Mucosa of descending colon (tissue), 3 donors: Measurements from ENCODE around the gene EFNB1. TPM values are rescaled to one million over a fixed set of nuclear protein-coding genes. Genes with fewer than 3 reads are reported as not detected.

Experiments
- ATAC-seq: fragments of 200-7000 bp; cut with Tn5 transposase; one replicate; pipeline ENCODE4 v1.9.1; 2020; ENCODE audit warnings: mild to moderate bottlenecking, moderate library complexity
- DNase-seq, 3 donors: peaks; one replicate each; pipeline ENCODE4 v3.0.0-alpha.2; 2020
- H3K36me3 ChIP-seq: fragments of 200-600 bp; one replicate; pipeline ENCODE4 v1.8.0; 2021; ENCODE audit warnings: low read depth, mild to moderate bottlenecking
- H3K4me1 ChIP-seq: fragments of 200-600 bp; one replicate; pipeline ENCODE4 v1.8.0; 2021; ENCODE audit warnings: low read depth, mild to moderate bottlenecking
- H3K4me3 ChIP-seq: fragments of 200-600 bp; one replicate; pipeline ENCODE4 v1.8.0; 2021; ENCODE audit warnings: mild to moderate bottlenecking
- H3K9me3 ChIP-seq: fragments of 200-600 bp; one replicate; pipeline ENCODE4 v1.8.0; 2021; ENCODE audit warnings: mild to moderate bottlenecking
- CTCF ChIP-seq: fragments of 200-600 bp; IDR thresholded peaks from one replicate; pipeline ENCODE4 v1.8.0; 2022; ENCODE audit warnings: antibody characterized with exemption, mild to moderate bottlenecking
- intact Hi-C, 2 donors: fragments of 100-400 bp; cut with DNase I in 1 of 2; cut with micrococcal nuclease in 1 of 2; formaldehyde crosslinking; loops; one replicate each; pipeline versions ENCODE4 v1.11.0 to v1.11.1; 2022; cut with DNase I, micrococcal nuclease
- total RNA-seq, 3 donors: library from RNA; stranded (reverse); fragmentation: NEBNext Ultra II Directional in 2 of 3; extraction: Animal tissue kit (Norgen Biotek cat#: 25700) in 2 of 3; gene quantifications; one replicate each; pipeline versions ENCODE4 v1.2.1 to v1.2.4, GENCODE V29; 2021 to 2023
- donor health status: DM: no; HTN: no; CAD: no; lungs with moderate emphysema.
- donor health status: DM: no; HTN: no; CAD: no.
- donor health status: DM: no; HTN: yes; CAD: no.

Gene EFNB1
- total RNA-seq, 3 donors from 2014 or later, result 41.7 to 81.5 (median 66.3) TPM

DNA sequence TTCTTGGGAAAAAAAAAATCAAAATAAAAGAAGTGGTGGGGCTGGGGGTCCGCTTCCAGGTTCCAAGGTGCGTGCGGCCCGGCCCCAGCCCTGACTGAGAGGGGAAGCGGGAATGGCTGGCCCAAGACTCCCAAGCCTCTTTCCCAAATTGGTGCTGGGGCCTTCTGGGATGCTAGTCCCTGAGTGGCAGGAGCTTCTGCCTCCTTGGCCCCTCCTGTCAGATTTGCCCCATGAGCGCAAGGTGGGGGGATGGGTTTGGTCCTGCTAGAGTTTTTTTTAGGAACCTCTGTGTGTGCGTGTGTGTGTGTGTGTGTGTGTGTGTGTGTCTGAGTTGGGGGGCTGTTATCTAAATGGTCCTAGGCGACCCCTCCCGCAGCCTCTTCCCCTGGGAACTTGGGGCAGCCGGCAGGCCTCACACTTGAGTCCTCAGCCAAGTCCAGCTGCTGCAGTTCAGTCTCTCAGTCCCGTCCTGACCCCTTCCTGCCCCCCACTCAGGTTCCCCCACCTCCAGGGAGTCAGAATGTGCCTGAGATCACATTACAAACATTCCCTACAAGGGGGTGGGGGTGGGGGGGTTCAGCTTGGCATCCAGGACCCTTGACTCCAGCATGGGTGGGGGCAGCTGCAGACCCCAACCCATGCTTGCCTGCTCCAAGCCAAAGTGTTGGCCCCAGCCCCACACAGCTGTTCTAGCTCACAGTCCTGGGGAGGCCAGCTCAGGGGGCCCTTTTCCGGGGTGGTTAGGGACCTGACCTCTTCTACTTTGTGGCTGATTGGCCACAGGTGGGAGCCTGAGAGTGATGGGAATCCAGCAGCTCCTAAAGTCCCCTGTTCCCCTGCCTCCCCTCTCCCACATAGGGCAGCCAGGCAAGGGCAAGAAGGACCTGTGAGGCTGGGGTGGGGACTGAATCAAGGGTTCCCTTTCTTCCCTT lies 4.0 kb downstream of the EFNB1 start:
- DNase-seq, result peak; percentile 23 to 46 (median 28)
- TF ChIP-seq CTCF, result no peak
- Histone ChIP-seq H3K4me1 (peaks cover 15% of the 10 kb centered on the region), H3K4me3 (no peak overlapping the region), H3K36me3 (no peaks in the 10 kb centered on the region), H3K9me3 (no peaks in the 10 kb centered on the region)
- no peak for ATAC-seq
- intact Hi-C loops, result no loop called here

DNA sequence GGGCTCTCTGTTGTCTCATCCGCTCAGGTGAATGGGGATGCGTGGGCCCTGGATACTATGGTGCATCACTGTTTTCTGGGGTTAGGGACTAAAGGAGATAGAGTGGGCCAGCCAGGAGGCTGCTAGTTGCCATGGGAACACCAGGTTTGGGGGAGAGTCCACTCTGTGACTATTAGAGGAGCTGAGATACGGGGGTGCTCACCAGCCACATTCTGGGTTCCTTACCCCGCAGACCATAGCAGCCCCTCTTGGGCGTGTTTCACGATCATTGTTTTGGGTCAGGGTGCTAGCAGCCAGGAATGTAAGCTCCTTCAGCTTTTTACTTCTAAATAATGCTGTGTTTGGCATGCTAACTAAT lies 4.6 kb downstream of the EFNB1 start:
- Histone ChIP-seq H3K4me3 (no peak overlapping the region), H3K36me3 (no peaks in the 10 kb centered on the region), H3K9me3 (no peaks in the 10 kb centered on the region), H3K4me1 (peaks cover 15% of the 10 kb centered on the region)
- ATAC-seq (no peak), DNase-seq (no peak)
- intact Hi-C loops, result no loop called here
- TF ChIP-seq CTCF, result no peak

GRCh38 chrX:68833855-68834331 lies 5.1 kb downstream of the EFNB1 start:
- DNase-seq (peak; percentile 38 to 67 (median 57)), ATAC-seq (peak; percentile 71)
- Histone ChIP-seq H3K36me3 (no peaks in the 10 kb centered on the region), H3K9me3 (no peaks in the 10 kb centered on the region), H3K4me3 (no peak overlapping the region), H3K4me1 (peaks cover 15% of the 10 kb centered on the region)
- intact Hi-C loops, result no loop called here
- TF ChIP-seq CTCF, result no peak

GRCh38 chrX:68834371-68835103 lies 5.7 kb downstream of the EFNB1 start:
- Histone ChIP-seq H3K4me1 (peaks cover 15% of the 10 kb centered on the region), H3K36me3 (no peaks in the 10 kb centered on the region), H3K9me3 (no peaks in the 10 kb centered on the region), H3K4me3 (no peak overlapping the region)
- peak; percentile 73 for ATAC-seq
- DNase-seq, result peak; percentile 54 to 73 (median 69)
- intact Hi-C loops, result no loop called here
- TF ChIP-seq CTCF, result no peak

DNA sequence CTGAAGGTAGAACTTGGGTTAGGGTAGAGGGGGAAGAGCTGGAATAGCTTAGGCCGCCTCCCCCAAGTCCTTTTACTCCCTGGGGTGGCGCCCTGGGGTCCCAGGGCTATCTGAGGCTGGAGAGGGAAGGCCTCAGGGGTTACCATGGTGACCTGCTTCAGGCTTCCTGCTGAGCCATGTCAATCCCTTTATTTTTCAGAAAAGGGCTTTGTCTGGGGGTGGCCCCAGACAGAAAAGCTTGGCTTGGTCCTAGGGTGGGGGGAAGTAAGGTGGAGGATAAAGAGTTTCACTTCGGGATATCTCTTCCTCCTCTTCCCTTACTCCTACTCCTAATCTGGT lies 6.3 kb downstream of the EFNB1 start:
- intact Hi-C loops, result no loop called here
- Histone ChIP-seq H3K4me1 (peaks cover 15% of the 10 kb centered on the region), H3K4me3 (no peak overlapping the region), H3K36me3 (no peaks in the 10 kb centered on the region), H3K9me3 (no peaks in the 10 kb centered on the region)
- no peak for TF ChIP-seq CTCF
- DNase-seq (no peak), ATAC-seq (no peak)
